Adrenal gland (tissue), 5 donors: ENCODE measurements around the gene FSD2.

Experiments used
- POLR2A ChIP-seq, 2 donors: fragments of 450-650 bp; IDR thresholded peaks; one replicate each; pipeline ENCODE4 v1.6.1; 2017; ENCODE audit warnings: antibody characterized with exemption in 2 of 2, mild to moderate bottlenecking in 2 of 2, moderate library complexity in 1 of 2
- TF ChIP-seq, protein P1 (sequence below), 6 experiments: fragments of 450-650 bp in 4 of 6; fragments of 200-600 bp in 2 of 6; sonication (generic) in 1 of 6; IDR thresholded peaks; 1 replicate in 5 of 6; 2 replicates in 1 of 6; pipeline versions ENCODE4 v1.5.1 to v1.8.0; 2016 to 2021; ENCODE audit warnings: antibody characterized with exemption in 6 of 6, mild to moderate bottlenecking in 2 of 6, moderate library complexity in 1 of 6
- donor health status: DM: no; HTN: no; CAD: no.

DNA sequence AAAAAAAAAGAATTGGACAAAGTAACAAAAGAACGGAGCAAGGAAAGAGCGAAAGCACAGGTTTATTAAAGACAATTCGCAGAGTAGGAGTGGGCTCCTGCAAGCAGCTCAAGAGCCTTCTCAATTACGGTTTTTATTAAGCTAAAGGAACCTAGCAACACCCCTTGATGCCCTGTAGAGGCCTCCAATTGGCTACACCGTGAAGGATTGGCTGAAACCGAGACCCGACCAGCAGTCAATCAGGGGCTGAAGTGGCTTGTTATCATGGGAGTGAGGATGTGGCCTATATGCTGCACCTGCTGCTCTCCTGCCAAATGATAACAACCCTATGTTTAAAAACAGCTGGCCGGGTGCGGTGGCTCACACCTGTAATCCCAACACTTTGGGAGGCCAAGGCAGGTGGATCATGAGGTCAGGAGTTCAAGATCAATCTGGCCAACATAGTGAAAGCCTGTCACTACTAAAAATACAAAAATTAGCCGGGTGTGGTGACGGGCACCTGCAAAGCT is 75.8 kb downstream of the FSD2 start:
- TF ChIP-seq, protein P1, sequence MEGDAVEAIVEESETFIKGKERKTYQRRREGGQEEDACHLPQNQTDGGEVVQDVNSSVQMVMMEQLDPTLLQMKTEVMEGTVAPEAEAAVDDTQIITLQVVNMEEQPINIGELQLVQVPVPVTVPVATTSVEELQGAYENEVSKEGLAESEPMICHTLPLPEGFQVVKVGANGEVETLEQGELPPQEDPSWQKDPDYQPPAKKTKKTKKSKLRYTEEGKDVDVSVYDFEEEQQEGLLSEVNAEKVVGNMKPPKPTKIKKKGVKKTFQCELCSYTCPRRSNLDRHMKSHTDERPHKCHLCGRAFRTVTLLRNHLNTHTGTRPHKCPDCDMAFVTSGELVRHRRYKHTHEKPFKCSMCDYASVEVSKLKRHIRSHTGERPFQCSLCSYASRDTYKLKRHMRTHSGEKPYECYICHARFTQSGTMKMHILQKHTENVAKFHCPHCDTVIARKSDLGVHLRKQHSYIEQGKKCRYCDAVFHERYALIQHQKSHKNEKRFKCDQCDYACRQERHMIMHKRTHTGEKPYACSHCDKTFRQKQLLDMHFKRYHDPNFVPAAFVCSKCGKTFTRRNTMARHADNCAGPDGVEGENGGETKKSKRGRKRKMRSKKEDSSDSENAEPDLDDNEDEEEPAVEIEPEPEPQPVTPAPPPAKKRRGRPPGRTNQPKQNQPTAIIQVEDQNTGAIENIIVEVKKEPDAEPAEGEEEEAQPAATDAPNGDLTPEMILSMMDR (IDR thresholded peaks at IDR 0.05), result no peak
- no peak for TF ChIP-seq POLR2A (IDR thresholded peaks at IDR 0.05)
